IMR-90 (cell line): ENCODE results near the gene ADAMTS14. TPM values are rescaled to one million over a fixed set of nuclear protein-coding genes. Genes with fewer than 3 reads are reported as not detected.

Experiments
- ATAC-seq: fragments of 200-7000 bp; cut with Tn5 transposase; 2 replicates; pipeline ENCODE4 v1.9.1; 2020; ENCODE audit warnings: low read depth, mild to moderate bottlenecking, moderate library complexity
- BruUV-seq: library from RNA; stranded (reverse); fragments of 400-500 nt; replicated peaks from 2 replicates; lab custom pipeline; 2021; lab: Mats Ljungman, UMichigan
- CTCF ChIA-PET: fragments of 300-600 bp; formaldehyde crosslinking; extraction: SDS; loops from one replicate; lab custom pipeline; 2021; ENCODE audit warnings: antibody characterized with exemption; lab: Yijun Ruan, JAX
- POLR2A ChIA-PET: fragments of 300-600 bp; sonication (Branson Sonifier 250); formaldehyde crosslinking; loops from one replicate; lab custom pipeline; 2022; ENCODE audit warnings: antibody characterized with exemption; ENCODE audit not compliant: unreplicated experiment; lab: Charles Lee
- DNase-seq: peaks from one replicate; pipeline ENCODE4 v3.0.0; 2013
- H2AFZ ChIP-seq: replicated peaks from 2 replicates; pipeline ENCODE3; 2013; ENCODE audit warnings: low read length, mild to moderate bottlenecking; ENCODE audit not compliant: poor library complexity
- H2AK5ac ChIP-seq: 2 replicates; pipeline ENCODE4 v1.6.1; 2013; ENCODE audit warnings: low read depth, low read length, inconsistent platforms
- H2AK9ac ChIP-seq: replicated peaks from 2 replicates; pipeline ENCODE3; 2013; ENCODE audit warnings: mild to moderate bottlenecking, low read depth, low read length, moderate library complexity; ENCODE audit not compliant: poor library complexity
- H2BK120ac ChIP-seq: 2 replicates; pipeline ENCODE4 v1.6.1; 2013; ENCODE audit warnings: low read depth, low read length, inconsistent platforms
- H2BK15ac ChIP-seq: 3 replicates; pipeline ENCODE4 v1.6.1; 2013; ENCODE audit warnings: low read depth, low read length, inconsistent platforms
- H2BK20ac ChIP-seq: 2 replicates; pipeline ENCODE4 v1.6.1; 2013; ENCODE audit warnings: low read depth, mild to moderate bottlenecking, inconsistent platforms, low read length, moderate library complexity
- H2BK5ac ChIP-seq: 2 replicates; pipeline ENCODE4 v1.6.1; 2013; ENCODE audit warnings: mild to moderate bottlenecking, low read depth, low read length, inconsistent platforms; ENCODE audit not compliant: poor library complexity, severe bottlenecking
- H3K14ac ChIP-seq: replicated peaks from 2 replicates; pipeline ENCODE4 v1.6.1; 2013; ENCODE audit warnings: low read depth, low read length, inconsistent platforms
- H3K18ac ChIP-seq: 2 replicates; pipeline ENCODE4 v1.6.1; 2013; ENCODE audit warnings: low read depth, low read length, control low read depth
- H3K23ac ChIP-seq: 2 replicates; pipeline ENCODE4 v1.6.1; 2013; ENCODE audit warnings: low read depth, low read length, inconsistent platforms
- H3K27ac ChIP-seq: 2 replicates; pipeline ENCODE4 v1.5.1; 2013; ENCODE audit warnings: mild to moderate bottlenecking, control low read depth, low read length; ENCODE audit not compliant: insufficient read depth
- H3K27me3 ChIP-seq: 2 replicates; pipeline ENCODE4 v1.6.1; 2013; ENCODE audit warnings: low read length; ENCODE audit not compliant: control insufficient read depth, insufficient read depth
- H3K36me3 ChIP-seq: 2 replicates; pipeline ENCODE4 v1.6.1; 2013; ENCODE audit warnings: low read length, mixed read lengths; ENCODE audit not compliant: control insufficient read depth, insufficient read depth
- H3K4ac ChIP-seq: 2 replicates; pipeline ENCODE4 v1.6.1; 2013; ENCODE audit warnings: low read depth, low read length, inconsistent platforms
- H3K4me1 ChIP-seq: 2 replicates; pipeline ENCODE4 v1.6.1; 2013; ENCODE audit warnings: low read length, mixed read lengths; ENCODE audit not compliant: control insufficient read depth, insufficient read depth
- H3K4me2 ChIP-seq: 2 replicates; pipeline ENCODE4 v1.6.1; 2013; ENCODE audit warnings: low read depth, mild to moderate bottlenecking, control low read depth, low read length, moderate library complexity
- H3K4me3 ChIP-seq: 2 replicates; pipeline ENCODE4 v1.5.1; 2013; ENCODE audit warnings: low read depth, mild to moderate bottlenecking, control low read depth, low read length, moderate library complexity; ENCODE audit not compliant: insufficient read depth
- H3K56ac ChIP-seq: 2 replicates; pipeline ENCODE4 v1.6.1; 2013; ENCODE audit warnings: low read length, inconsistent platforms; ENCODE audit not compliant: insufficient read depth; ENCODE audit errors: extremely low read depth
- H3K79me1 ChIP-seq, 2 experiments: 2 replicates each; pipeline ENCODE4 v1.6.1; 2013; ENCODE audit warnings: low read length in 2 of 2, inconsistent platforms in 1 of 2, low read depth in 1 of 2
- H3K9ac ChIP-seq: 2 replicates; pipeline ENCODE4 v1.6.1; 2013; ENCODE audit warnings: low read depth, low read length, control low read depth
- H3K9me1 ChIP-seq: 2 replicates; pipeline ENCODE4 v1.6.1; 2013; ENCODE audit warnings: low read length, inconsistent platforms; ENCODE audit not compliant: insufficient read depth
- H3K9me3 ChIP-seq: 2 replicates; pipeline ENCODE4 v1.6.1; 2013; ENCODE audit warnings: low read length; ENCODE audit not compliant: control insufficient read depth, insufficient read depth
- H4K20me1 ChIP-seq: 2 replicates; pipeline ENCODE4 v1.6.1; 2013; ENCODE audit warnings: low read length, inconsistent platforms; ENCODE audit not compliant: insufficient read depth
- H4K5ac ChIP-seq: 2 replicates; pipeline ENCODE4 v1.6.1; 2013; ENCODE audit warnings: mild to moderate bottlenecking, low read depth, low read length, control low read depth
- H4K8ac ChIP-seq, 2 experiments: 2 replicates each; pipeline ENCODE4 v1.6.1; 2013; ENCODE audit warnings: low read depth in 2 of 2, low read length in 2 of 2, control low read depth in 1 of 2, inconsistent platforms in 1 of 2
- H4K91ac ChIP-seq: 2 replicates; pipeline ENCODE4 v1.6.1; 2013; ENCODE audit warnings: low read depth, low read length, inconsistent platforms; ENCODE audit not compliant: insufficient read depth
- BHLHE40 ChIP-seq: fragments of 150-350 bp; IDR thresholded peaks from 2 replicates; pipeline ENCODE4 v1.6.1; 2016; ENCODE audit warnings: mild to moderate bottlenecking, low read depth, low read length
- CEBPB ChIP-seq: IDR thresholded peaks from 2 replicates; pipeline ENCODE4 v1.6.1; 2012; ENCODE audit warnings: low read depth, low read length, improper control_type of control experiment
- CHD1 ChIP-seq: IDR thresholded peaks from 2 replicates; pipeline ENCODE4 v1.6.1; 2012; ENCODE audit warnings: low read depth, low read length, improper control_type of control experiment
- FOS ChIP-seq: fragments of 150-350 bp; IDR thresholded peaks from 2 replicates; pipeline ENCODE4 v1.6.1; 2016; ENCODE audit warnings: low read depth, low read length
- MAFK ChIP-seq: IDR thresholded peaks from 2 replicates; pipeline ENCODE4 v1.6.1; 2012; ENCODE audit warnings: low read depth, low read length, improper control_type of control experiment
- MAZ ChIP-seq: IDR thresholded peaks from 2 replicates; pipeline ENCODE4 v1.6.1; 2012; ENCODE audit warnings: low read depth, mild to moderate bottlenecking, low read length, improper control_type of control experiment, moderate library complexity, borderline replicate concordance
- MXI1 ChIP-seq: IDR thresholded peaks from 2 replicates; pipeline ENCODE4 v1.6.1; 2012; ENCODE audit warnings: low read depth, mild to moderate bottlenecking, low read length, moderate library complexity, borderline replicate concordance
- NFE2L2 ChIP-seq: fragments of 150-350 bp; IDR thresholded peaks from 2 replicates; pipeline ENCODE4 v1.6.1; 2016; ENCODE audit warnings: low read depth, mild to moderate bottlenecking, low read length
- POLR2A ChIP-seq: IDR thresholded peaks from 2 replicates; pipeline ENCODE4 v1.6.1; 2012; ENCODE audit warnings: mild to moderate bottlenecking, low read depth, low read length
- RAD21 ChIP-seq: IDR thresholded peaks from 2 replicates; pipeline ENCODE4 v1.6.1; 2012; ENCODE audit warnings: low read length, improper control_type of control experiment
- RCOR1 ChIP-seq: IDR thresholded peaks from 2 replicates; pipeline ENCODE4 v1.6.1; 2012; ENCODE audit warnings: mild to moderate bottlenecking, low read length, improper control_type of control experiment; ENCODE audit not compliant: insufficient replicate concordance
- RFX5 ChIP-seq: IDR thresholded peaks from 2 replicates; pipeline ENCODE4 v1.8.0; 2012; ENCODE audit warnings: low read depth, mild to moderate bottlenecking, low read length, moderate library complexity
- SMC3 ChIP-seq: fragments of 150-350 bp; IDR thresholded peaks from 2 replicates; pipeline ENCODE4 v1.6.1; 2016; ENCODE audit warnings: low read depth, mild to moderate bottlenecking, antibody characterized with exemption, low read length, moderate library complexity
- WGBS, 2 experiments: methylation state at CpG; one replicate each; pipeline versions ENCODE4 v1.1.5 to v1.1.7; 2013; ENCODE audit warnings: missing lambda C conversion rate in 2 of 2; ENCODE audit not compliant: insufficient read length in 1 of 2; ENCODE audit errors: extremely low coverage in 2 of 2; 5-methylcytosine and 5-hydroxymethylcytosine counted together
- dilution Hi-C: fragments of 300-500 bp; cut with HindIII; formaldehyde crosslinking; loops from one replicate; pipeline ENCODE4 v1.14.3; 2018; ENCODE audit warnings: low sequenced_read_pairs; ENCODE audit not compliant: unreplicated experiment
- in situ Hi-C: fragments of 300-500 bp; cut with MboI; formaldehyde crosslinking; loops from 3 replicates; pipeline ENCODE4 v1.14.3; 2019; ENCODE audit warnings: low sequenced_read_pairs, inconsistent platforms, mixed read lengths
- intact Hi-C: fragments of 100-400 bp; cut with micrococcal nuclease; formaldehyde crosslinking; loops from 2 replicates; pipeline ENCODE4 v1.10.0; 2022
- polyA plus RNA-seq, 3 experiments: library from polyadenylated mRNA; depleted of rRNA; stranded (reverse); fragments of >200 nt; gene quantifications; 2 replicates each; pipeline ENCODE4 v1.2.3, GENCODE V29; 2012; ENCODE audit warnings: low replicate concordance in 1 of 3
- total RNA-seq: library from RNA; depleted of rRNA; stranded (reverse); fragments of >200 nt; gene quantifications from 2 replicates; pipeline ENCODE4 v1.2.3, GENCODE V29; 2012
- TF ChIP-seq, protein P1 (sequence below): fragments of 150-350 bp; IDR thresholded peaks from 2 replicates; pipeline ENCODE4 v1.6.1; 2017; ENCODE audit warnings: mild to moderate bottlenecking, antibody characterized with exemption, low read length, low read depth
- TF ChIP-seq, protein P2 (sequence below): fragments of 150-350 bp; IDR thresholded peaks from 2 replicates; pipeline ENCODE4 v1.6.1; 2016; ENCODE audit warnings: low read depth, mild to moderate bottlenecking, low read length, moderate library complexity, borderline replicate concordance
- TF ChIP-seq, protein P3 (sequence below): conservative IDR thresholded peaks from 2 replicates; pipeline ENCODE4 v1.5.1; 2012; ENCODE audit warnings: mild to moderate bottlenecking, low read depth, low read length, improper control_type of control experiment

Gene ADAMTS14
- total and polyA plus RNA-seq, 2 of the 4 experiments (the other 2 are of a cell fraction): under 0.01 to 0.31 TPM

DNA sequence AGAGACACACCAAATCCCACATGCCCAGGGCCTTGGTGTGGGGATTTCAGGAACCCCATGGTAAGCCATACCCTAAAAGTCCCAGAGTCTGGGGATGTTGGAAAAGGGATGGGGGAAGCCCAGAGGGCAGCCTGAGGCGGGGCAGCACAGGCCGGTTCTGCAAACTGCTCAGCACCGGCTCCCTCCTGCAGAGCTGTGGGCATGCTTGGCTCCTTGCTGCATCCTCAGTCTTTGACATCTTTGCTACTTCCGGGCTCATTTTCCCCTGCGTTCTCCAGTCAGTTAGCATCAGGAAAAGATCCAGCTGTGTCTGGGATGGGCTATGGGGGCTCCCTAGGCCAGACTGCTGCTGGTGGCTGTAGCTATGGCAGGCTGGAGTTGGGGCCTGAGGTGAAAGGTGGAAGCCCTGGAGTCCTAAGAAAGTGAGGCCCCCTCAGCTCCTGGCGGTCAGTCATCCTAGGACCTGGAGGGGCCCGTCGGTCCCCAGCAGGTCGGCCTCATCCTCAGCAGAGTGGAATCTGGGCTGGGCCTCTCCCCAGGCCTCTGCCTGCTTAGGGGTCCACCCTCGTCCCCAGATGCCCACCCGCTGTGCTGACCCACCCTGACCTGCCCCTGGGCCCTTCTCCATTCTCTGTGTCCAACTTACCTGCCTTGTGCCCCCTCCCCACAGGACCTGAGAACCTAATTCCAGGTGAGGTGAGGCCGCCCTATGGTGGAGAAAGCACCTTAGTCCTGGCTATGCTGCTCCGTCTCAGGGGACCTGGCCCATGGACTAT is 103.6 kb downstream of the ADAMTS14 start:
- Histone ChIP-seq H3K27ac (no peak overlapping the region), H3K14ac (no peak overlapping the region), H3K79me1 (no peaks in the 10 kb centered on the region), H3K9ac (no peak overlapping the region), H3K36me3 (no peaks in the 10 kb centered on the region), H3K27me3 (peaks cover 38% of the 10 kb centered on the region), H2BK15ac (no peak overlapping the region), H3K4me3 (no peak overlapping the region), H2AFZ (no peak overlapping the region), H3K56ac (no peak overlapping the region), H3K23ac (no peak overlapping the region), H3K9me1 (no peaks in the 10 kb centered on the region), H3K9me3 (no peaks in the 10 kb centered on the region), H4K91ac (no peak overlapping the region), H4K20me1 (no peaks in the 10 kb centered on the region), H4K5ac (no peak overlapping the region), H2BK20ac (no peak overlapping the region), H2AK5ac (no peak overlapping the region), H3K4me2 (no peak overlapping the region), H3K4me1 (no peaks in the 10 kb centered on the region), H4K8ac (no peak overlapping the region), H2BK120ac (no peak overlapping the region), H3K4ac (no peak overlapping the region), H2AK9ac (no peak overlapping the region), H3K18ac (no peak overlapping the region), H2BK5ac (no peak overlapping the region)
- POLR2A ChIA-PET: no interaction called here
- dilution Hi-C loops: no loop called here
- no TSS peak for BruUV-seq
- in situ Hi-C loops: no loop called here
- CTCF ChIA-PET: no interaction called here
- WGBS, 2 experiments: 75% methylated on average over 5 of the region's 13 CpGs; no CpG with 5 or more reads in 1 of the 2 experiments
- ATAC-seq: no peak
- intact Hi-C loops: no loop called here
- DNase-seq: no peak
- TF ChIP-seq, protein P1, sequence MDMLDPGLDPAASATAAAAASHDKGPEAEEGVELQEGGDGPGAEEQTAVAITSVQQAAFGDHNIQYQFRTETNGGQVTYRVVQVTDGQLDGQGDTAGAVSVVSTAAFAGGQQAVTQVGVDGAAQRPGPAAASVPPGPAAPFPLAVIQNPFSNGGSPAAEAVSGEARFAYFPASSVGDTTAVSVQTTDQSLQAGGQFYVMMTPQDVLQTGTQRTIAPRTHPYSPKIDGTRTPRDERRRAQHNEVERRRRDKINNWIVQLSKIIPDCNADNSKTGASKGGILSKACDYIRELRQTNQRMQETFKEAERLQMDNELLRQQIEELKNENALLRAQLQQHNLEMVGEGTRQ: no peak
- TF ChIP-seq POLR2A (no peak), MAZ (no peak), RFX5 (no peak), MXI1 (no peak), FOS (no peak), RAD21 (no peak), NFE2L2 (no peak), SMC3 (no peak), MAFK (no peak), RCOR1 (no peak), BHLHE40 (no peak), CEBPB (no peak), CHD1 (no peak)
- TF ChIP-seq, protein P2, sequence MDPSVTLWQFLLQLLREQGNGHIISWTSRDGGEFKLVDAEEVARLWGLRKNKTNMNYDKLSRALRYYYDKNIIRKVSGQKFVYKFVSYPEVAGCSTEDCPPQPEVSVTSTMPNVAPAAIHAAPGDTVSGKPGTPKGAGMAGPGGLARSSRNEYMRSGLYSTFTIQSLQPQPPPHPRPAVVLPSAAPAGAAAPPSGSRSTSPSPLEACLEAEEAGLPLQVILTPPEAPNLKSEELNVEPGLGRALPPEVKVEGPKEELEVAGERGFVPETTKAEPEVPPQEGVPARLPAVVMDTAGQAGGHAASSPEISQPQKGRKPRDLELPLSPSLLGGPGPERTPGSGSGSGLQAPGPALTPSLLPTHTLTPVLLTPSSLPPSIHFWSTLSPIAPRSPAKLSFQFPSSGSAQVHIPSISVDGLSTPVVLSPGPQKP: no peak
- TF ChIP-seq, protein P3, sequence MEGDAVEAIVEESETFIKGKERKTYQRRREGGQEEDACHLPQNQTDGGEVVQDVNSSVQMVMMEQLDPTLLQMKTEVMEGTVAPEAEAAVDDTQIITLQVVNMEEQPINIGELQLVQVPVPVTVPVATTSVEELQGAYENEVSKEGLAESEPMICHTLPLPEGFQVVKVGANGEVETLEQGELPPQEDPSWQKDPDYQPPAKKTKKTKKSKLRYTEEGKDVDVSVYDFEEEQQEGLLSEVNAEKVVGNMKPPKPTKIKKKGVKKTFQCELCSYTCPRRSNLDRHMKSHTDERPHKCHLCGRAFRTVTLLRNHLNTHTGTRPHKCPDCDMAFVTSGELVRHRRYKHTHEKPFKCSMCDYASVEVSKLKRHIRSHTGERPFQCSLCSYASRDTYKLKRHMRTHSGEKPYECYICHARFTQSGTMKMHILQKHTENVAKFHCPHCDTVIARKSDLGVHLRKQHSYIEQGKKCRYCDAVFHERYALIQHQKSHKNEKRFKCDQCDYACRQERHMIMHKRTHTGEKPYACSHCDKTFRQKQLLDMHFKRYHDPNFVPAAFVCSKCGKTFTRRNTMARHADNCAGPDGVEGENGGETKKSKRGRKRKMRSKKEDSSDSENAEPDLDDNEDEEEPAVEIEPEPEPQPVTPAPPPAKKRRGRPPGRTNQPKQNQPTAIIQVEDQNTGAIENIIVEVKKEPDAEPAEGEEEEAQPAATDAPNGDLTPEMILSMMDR: no peak
